A549 (cell line): ENCODE data around the gene STX12.

ENCODE experiments used
- EP300 ChIP-seq, 2 experiments: fragments of >200 bp; sonication (Bioruptor Twin); formaldehyde crosslinking; IDR thresholded peaks; 2 replicates in 1 of 2; 3 replicates in 1 of 2; pipeline ENCODE4 v1.6.1; 2016 to 2017
- ESRRA ChIP-seq: fragments of 150-350 bp; IDR thresholded peaks from 2 replicates; pipeline ENCODE4 v1.6.1; 2014; ENCODE audit warnings: mild to moderate bottlenecking, low read length, borderline replicate concordance
- MAZ ChIP-seq: fragments of 150-350 bp; IDR thresholded peaks from 2 replicates; pipeline ENCODE4 v1.6.1; 2014; ENCODE audit warnings: antibody characterized with exemption, low read depth, low read length, borderline replicate concordance
- NFE2L2 ChIP-seq: fragments of 150-350 bp; conservative IDR thresholded peaks from 2 replicates; pipeline ENCODE4 v1.6.1; 2014; ENCODE audit warnings: low read length
- PHF8 ChIP-seq: fragments of 200-600 bp; sonication (generic); IDR thresholded peaks from 2 replicates; pipeline ENCODE4 v1.6.1; 2016; ENCODE audit warnings: low read depth, mild to moderate bottlenecking, antibody characterized with exemption, moderate library complexity, borderline replicate concordance
- POLR2A ChIP-seq: IDR thresholded peaks from 2 replicates; pipeline ENCODE4 v1.6.1; 2012; ENCODE audit warnings: mild to moderate bottlenecking, low read length
- RARB ChIP-seq: fragments of 250-450 bp; sonication (Bioruptor Pico); IDR thresholded peaks from 2 replicates; pipeline ENCODE4 v1.8.0; 2021; ENCODE audit warnings: mild to moderate bottlenecking, moderate library complexity
- TF ChIP-seq, protein P1 (sequence below): fragments of >200 bp; sonication (Bioruptor Twin); formaldehyde crosslinking; IDR thresholded peaks from 3 replicates; pipeline ENCODE4 v1.5.1; 2016
- TF ChIP-seq, protein P2 (sequence below): IDR thresholded peaks from 2 replicates; pipeline ENCODE4 v1.6.1; 2012; ENCODE audit warnings: low read depth, borderline replicate concordance

DNA sequence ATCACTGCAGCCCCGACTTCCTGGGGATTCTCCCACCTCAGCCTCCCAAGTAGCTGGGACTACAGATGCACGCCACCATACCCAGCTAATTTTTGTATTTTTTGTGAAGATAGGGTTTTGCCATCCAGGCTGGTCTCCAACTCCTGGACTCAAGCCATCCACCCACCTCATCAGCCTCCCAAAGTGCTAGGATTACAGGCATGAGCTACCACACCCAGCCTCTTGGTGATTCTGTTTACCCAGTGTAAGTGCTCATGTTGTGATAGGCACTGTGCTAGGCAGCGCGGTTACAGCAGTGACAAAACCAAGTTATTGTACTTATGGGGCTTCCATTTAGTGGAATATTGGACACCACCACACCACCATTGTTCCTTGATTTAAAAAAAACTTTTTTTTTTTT lies 9.7 kb upstream of the STX12 start:
- TF ChIP-seq, protein P1, sequence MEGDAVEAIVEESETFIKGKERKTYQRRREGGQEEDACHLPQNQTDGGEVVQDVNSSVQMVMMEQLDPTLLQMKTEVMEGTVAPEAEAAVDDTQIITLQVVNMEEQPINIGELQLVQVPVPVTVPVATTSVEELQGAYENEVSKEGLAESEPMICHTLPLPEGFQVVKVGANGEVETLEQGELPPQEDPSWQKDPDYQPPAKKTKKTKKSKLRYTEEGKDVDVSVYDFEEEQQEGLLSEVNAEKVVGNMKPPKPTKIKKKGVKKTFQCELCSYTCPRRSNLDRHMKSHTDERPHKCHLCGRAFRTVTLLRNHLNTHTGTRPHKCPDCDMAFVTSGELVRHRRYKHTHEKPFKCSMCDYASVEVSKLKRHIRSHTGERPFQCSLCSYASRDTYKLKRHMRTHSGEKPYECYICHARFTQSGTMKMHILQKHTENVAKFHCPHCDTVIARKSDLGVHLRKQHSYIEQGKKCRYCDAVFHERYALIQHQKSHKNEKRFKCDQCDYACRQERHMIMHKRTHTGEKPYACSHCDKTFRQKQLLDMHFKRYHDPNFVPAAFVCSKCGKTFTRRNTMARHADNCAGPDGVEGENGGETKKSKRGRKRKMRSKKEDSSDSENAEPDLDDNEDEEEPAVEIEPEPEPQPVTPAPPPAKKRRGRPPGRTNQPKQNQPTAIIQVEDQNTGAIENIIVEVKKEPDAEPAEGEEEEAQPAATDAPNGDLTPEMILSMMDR, result no peak
- TF ChIP-seq NFE2L2 (no peak), EP300 (IDR thresholded peaks at IDR 0.05) (no peak), PHF8 (no peak), POLR2A (no peak), ESRRA (no peak), MAZ (no peak), RARB (CRISPR knock-in tag) (no peak)
- TF ChIP-seq, protein P2, sequence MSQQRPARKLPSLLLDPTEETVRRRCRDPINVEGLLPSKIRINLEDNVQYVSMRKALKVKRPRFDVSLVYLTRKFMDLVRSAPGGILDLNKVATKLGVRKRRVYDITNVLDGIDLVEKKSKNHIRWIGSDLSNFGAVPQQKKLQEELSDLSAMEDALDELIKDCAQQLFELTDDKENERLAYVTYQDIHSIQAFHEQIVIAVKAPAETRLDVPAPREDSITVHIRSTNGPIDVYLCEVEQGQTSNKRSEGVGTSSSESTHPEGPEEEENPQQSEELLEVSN, result no peak
